ENCODE results near the gene UROS. TPM values are rescaled to one million over a fixed set of nuclear protein-coding genes. Genes with fewer than 3 reads are reported as not detected.

UROS gene
- total and polyA plus RNA-seq, 9 donors = 45.2 to 64.4 (median 55.1) TPM

DNA sequence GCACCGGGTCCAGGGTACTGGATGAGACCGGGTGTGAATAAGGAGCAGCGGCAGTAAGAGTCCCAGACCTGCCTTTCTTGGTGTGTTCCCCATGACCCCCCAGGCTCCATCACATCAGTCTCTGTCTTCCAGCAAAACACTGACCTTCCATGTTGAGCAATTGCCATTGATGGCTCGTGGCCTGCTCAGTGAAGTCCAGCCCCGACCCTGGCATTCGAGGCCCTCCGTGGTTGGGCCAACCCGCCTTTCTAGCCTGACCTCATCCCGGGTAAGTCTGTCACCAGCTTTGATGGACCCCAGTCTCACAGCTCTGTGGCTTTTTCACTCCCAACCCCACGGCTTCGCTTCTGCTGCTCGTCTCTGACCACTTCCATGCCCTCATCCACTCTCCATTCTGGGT lies 53.9 kb downstream of the UROS start:
- WGBS (ENCODE audit: insufficient coverage) = 88% methylated on average over 12 of the region's 12 CpGs
- Histone ChIP-seq H3K27me3 (ENCODE audit: control insufficient read depth, insufficient read depth, low read length) (no peaks in the 10 kb centered on the region), H3K9me3 (replicated peaks; ENCODE audit: control insufficient read depth, low read depth, low read length) (no peaks in the 10 kb centered on the region), H3K4me1 (ENCODE audit: control insufficient read depth, insufficient read depth, low read length) (peaks cover 19% of the 10 kb centered on the region), H3K36me3 (ENCODE audit: control insufficient read depth, insufficient read depth, low read length) (peaks cover 7% of the 10 kb centered on the region), H3K4me3 (ENCODE audit: low read length) (no peak overlapping the region), H3K27ac (ENCODE audit: low read length) (peak overlapping the region; percentile 89)
- no peak for DNase-seq

DNA sequence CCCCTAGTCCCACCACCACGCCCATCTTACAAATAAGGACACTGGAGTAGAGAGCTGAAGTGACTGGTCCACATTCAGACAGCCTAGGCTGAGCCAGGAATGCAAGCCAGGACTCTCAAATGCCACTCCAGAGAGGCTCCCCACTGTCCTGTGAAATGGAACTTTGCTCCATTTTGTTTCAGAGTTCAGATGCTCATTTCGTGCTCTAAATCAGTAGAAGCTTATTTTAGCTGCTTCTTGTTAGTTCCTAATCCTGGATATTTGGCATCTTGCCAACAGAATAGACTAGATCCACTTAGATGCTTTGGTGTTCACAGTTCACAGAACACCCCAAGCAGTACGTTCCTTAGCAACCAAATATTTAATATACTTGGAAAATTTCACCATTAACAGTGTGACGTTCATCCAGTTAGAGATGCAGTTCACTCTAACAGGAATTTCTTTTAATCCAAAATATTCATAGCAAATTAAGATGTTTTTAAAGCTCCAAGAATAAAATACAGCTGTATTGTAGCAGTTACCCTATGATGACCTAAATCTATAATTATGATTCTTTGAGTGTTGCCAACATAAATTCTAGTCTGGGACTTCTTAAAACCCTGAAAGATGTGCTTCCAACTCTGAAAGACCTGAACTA lies 54.7 kb downstream of the UROS start:
- WGBS (ENCODE audit: insufficient coverage) = 28% methylated on average over 2 of the region's 4 CpGs
- Histone ChIP-seq H3K4me1 (ENCODE audit: control insufficient read depth, insufficient read depth, low read length) (peaks cover 19% of the 10 kb centered on the region), H3K27me3 (ENCODE audit: control insufficient read depth, insufficient read depth, low read length) (no peaks in the 10 kb centered on the region), H3K36me3 (ENCODE audit: control insufficient read depth, insufficient read depth, low read length) (peaks cover 10% of the 10 kb centered on the region), H3K9me3 (replicated peaks; ENCODE audit: control insufficient read depth, low read depth, low read length) (no peaks in the 10 kb centered on the region), H3K27ac (ENCODE audit: low read length) (peak overlapping the region; percentile 89), H3K4me3 (ENCODE audit: low read length) (no peak overlapping the region)
- DNase-seq = peak; percentile 94

GRCh38 chr10:125766511-125766910 lies 56.5 kb downstream of the UROS start:
- no CpG with 5 or more reads among the region's 4 CpGs for WGBS (ENCODE audit: insufficient coverage)
- peaks cover 19% of the 10 kb centered on the region for H3K4me1 ChIP-seq (ENCODE audit: control insufficient read depth, insufficient read depth, low read length)
- H3K27me3 ChIP-seq (ENCODE audit: control insufficient read depth, insufficient read depth, low read length) = no peaks in the 10 kb centered on the region
- H3K27ac ChIP-seq (ENCODE audit: low read length) = no peak overlapping the region
- no peaks in the 10 kb centered on the region for H3K9me3 ChIP-seq (replicated peaks; ENCODE audit: control insufficient read depth, low read depth, low read length)
- H3K4me3 ChIP-seq (ENCODE audit: low read length) = no peak overlapping the region
- no peak for DNase-seq
- H3K36me3 ChIP-seq (ENCODE audit: control insufficient read depth, insufficient read depth, low read length) = peaks cover 23% of the 10 kb centered on the region

GRCh38 chr10:125765835-125766234 lies 57.2 kb downstream of the UROS start:
- H3K9me3 ChIP-seq (replicated peaks; ENCODE audit: control insufficient read depth, low read depth, low read length) = no peaks in the 10 kb centered on the region
- DNase-seq = no peak
- peaks cover 19% of the 10 kb centered on the region for H3K4me1 ChIP-seq (ENCODE audit: control insufficient read depth, insufficient read depth, low read length)
- H3K36me3 ChIP-seq (ENCODE audit: control insufficient read depth, insufficient read depth, low read length) = peaks cover 23% of the 10 kb centered on the region
- H3K27ac ChIP-seq (ENCODE audit: low read length) = no peak overlapping the region
- no peaks in the 10 kb centered on the region for H3K27me3 ChIP-seq (ENCODE audit: control insufficient read depth, insufficient read depth, low read length)
- 90% methylated on average over 1 of the region's 2 CpGs for WGBS (ENCODE audit: insufficient coverage)
- H3K4me3 ChIP-seq (ENCODE audit: low read length) = no peak overlapping the region

GRCh38 chr10:125762692-125763648 lies 60.1 kb downstream of the UROS start:
- WGBS (ENCODE audit: insufficient coverage) = 82% methylated on average over 15 of the region's 24 CpGs
- no peak overlapping the region for H3K27ac ChIP-seq (ENCODE audit: low read length)
- peaks cover 37% of the 10 kb centered on the region for H3K36me3 ChIP-seq (ENCODE audit: control insufficient read depth, insufficient read depth, low read length)
- H3K4me1 ChIP-seq (ENCODE audit: control insufficient read depth, insufficient read depth, low read length) = peaks cover 7% of the 10 kb centered on the region
- DNase-seq = no peak
- no peaks in the 10 kb centered on the region for H3K27me3 ChIP-seq (ENCODE audit: control insufficient read depth, insufficient read depth, low read length)
- no peak overlapping the region for H3K4me3 ChIP-seq (ENCODE audit: low read length)
- no peaks in the 10 kb centered on the region for H3K9me3 ChIP-seq (replicated peaks; ENCODE audit: control insufficient read depth, low read depth, low read length)

DNA sequence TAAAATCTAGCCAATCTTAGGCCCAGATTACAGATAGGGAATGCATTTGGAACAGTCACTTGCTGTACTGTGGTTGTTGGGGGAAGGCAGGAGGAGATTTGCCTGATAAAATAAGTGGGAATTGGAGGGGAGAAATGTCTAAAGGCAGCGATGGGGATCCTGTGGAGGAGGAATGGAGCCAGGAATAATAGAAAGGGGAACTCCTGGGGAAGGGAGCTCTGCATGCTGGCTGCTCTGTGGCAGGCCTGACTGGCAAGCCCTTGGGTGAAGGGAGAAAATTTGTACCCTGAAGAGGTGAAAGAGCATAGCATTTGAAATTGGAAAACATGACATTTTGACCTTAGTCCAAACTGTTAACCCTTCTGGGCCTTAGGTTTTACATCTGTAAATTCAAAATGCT lies 61.1 kb downstream of the UROS start:
- 25% methylated on average over 1 of the region's 1 CpG for WGBS (ENCODE audit: insufficient coverage)
- Histone ChIP-seq H3K9me3 (replicated peaks; ENCODE audit: control insufficient read depth, low read depth, low read length) (no peaks in the 10 kb centered on the region), H3K4me1 (ENCODE audit: control insufficient read depth, insufficient read depth, low read length) (no peaks in the 10 kb centered on the region), H3K4me3 (ENCODE audit: low read length) (no peak overlapping the region), H3K27me3 (ENCODE audit: control insufficient read depth, insufficient read depth, low read length) (no peaks in the 10 kb centered on the region), H3K27ac (ENCODE audit: low read length) (no peak overlapping the region), H3K36me3 (ENCODE audit: control insufficient read depth, insufficient read depth, low read length) (peaks cover 40% of the 10 kb centered on the region)
- DNase-seq = no peak

DNA sequence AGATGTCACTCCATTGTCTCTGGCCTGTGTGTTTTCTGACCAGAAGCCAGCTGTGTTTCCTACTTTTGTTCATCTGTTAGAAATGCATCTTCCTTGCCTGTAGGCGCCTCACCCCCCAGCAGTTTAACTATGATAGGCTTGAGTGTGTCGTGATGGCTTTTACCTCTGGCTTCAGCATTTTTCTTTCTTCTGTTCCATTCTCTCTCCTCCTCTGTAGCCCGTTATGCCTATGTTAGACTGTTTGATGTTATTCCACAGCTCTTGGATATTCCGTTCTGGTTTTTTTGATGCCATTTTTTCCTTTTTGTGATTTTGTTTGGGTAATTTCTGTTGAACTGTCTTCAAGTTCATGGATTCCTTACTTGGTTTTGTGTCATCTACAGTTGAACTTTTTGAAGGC lies 65.3 kb downstream of the UROS start:
- no peaks in the 10 kb centered on the region for H3K9me3 ChIP-seq (replicated peaks; ENCODE audit: control insufficient read depth, low read depth, low read length)
- WGBS (ENCODE audit: insufficient coverage) = no CpG with 5 or more reads among the region's 4 CpGs
- peaks cover 43% of the 10 kb centered on the region for H3K36me3 ChIP-seq (ENCODE audit: control insufficient read depth, insufficient read depth, low read length)
- H3K4me1 ChIP-seq (ENCODE audit: control insufficient read depth, insufficient read depth, low read length) = no peaks in the 10 kb centered on the region
- no peak for DNase-seq
- H3K27ac ChIP-seq (ENCODE audit: low read length) = no peak overlapping the region
- no peaks in the 10 kb centered on the region for H3K27me3 ChIP-seq (ENCODE audit: control insufficient read depth, insufficient read depth, low read length)
- no peak overlapping the region for H3K4me3 ChIP-seq (ENCODE audit: low read length)

DNA sequence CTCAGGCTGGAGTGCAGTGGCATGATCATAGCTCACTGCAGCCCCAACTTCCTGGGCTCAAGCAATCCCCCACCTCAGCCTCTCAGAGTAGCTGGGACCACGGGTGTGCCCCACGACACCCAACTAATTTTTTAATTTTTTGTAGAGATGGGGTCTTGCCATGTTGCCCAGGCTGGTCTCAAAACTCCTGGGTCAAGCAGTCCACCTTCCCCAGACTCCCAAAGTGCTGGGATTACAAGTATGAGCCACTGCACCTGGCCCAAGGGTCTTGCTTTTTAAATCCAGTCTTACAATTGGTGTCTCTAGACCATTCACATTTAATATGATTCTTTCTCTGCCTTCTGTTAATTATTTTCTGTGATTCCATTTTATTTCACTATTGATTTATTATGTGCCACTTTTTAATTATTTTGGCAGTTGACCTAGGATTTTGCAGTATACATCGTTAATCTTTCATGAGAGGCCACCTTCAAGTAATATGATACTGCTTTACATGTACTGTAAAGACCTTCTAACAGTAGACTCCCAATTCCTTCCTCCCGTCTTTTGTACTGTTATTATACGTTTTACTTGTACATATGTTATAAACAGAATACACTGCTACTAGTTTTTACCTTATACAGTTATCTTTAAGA lies 66.1 kb downstream of the UROS start:
- DNase-seq = no peak
- Histone ChIP-seq H3K9me3 (replicated peaks; ENCODE audit: control insufficient read depth, low read depth, low read length) (no peaks in the 10 kb centered on the region), H3K27ac (ENCODE audit: low read length) (no peak overlapping the region), H3K4me3 (ENCODE audit: low read length) (no peak overlapping the region), H3K36me3 (ENCODE audit: control insufficient read depth, insufficient read depth, low read length) (peaks cover 43% of the 10 kb centered on the region), H3K4me1 (ENCODE audit: control insufficient read depth, insufficient read depth, low read length) (no peaks in the 10 kb centered on the region), H3K27me3 (ENCODE audit: control insufficient read depth, insufficient read depth, low read length) (no peaks in the 10 kb centered on the region)
- WGBS (ENCODE audit: insufficient coverage) = no CpG with 5 or more reads among the region's 5 CpGs

- Histone ChIP-seq H3K27ac (ENCODE audit: low read length) (no peak overlapping the region), H3K4me1 (ENCODE audit: control insufficient read depth, insufficient read depth, low read length) (no peaks in the 10 kb centered on the region), H3K4me3 (ENCODE audit: low read length) (no peak overlapping the region), H3K9me3 (replicated peaks; ENCODE audit: control insufficient read depth, low read depth, low read length) (no peaks in the 10 kb centered on the region), H3K36me3 (ENCODE audit: control insufficient read depth, insufficient read depth, low read length) (peaks cover 47% of the 10 kb centered on the region), H3K27me3 (ENCODE audit: control insufficient read depth, insufficient read depth, low read length) (no peaks in the 10 kb centered on the region)
- 86% methylated on average over 2 of the region's 5 CpGs for WGBS (ENCODE audit: insufficient coverage)
- no peak for DNase-seq
Observed at GRCh38 chr10:125756196-125756595, 66.9 kb downstream of the UROS start.

- Histone ChIP-seq H3K4me3 (ENCODE audit: low read length) (no peak overlapping the region), H3K9me3 (replicated peaks; ENCODE audit: control insufficient read depth, low read depth, low read length) (no peaks in the 10 kb centered on the region), H3K27me3 (ENCODE audit: control insufficient read depth, insufficient read depth, low read length) (no peaks in the 10 kb centered on the region), H3K36me3 (ENCODE audit: control insufficient read depth, insufficient read depth, low read length) (peaks cover 68% of the 10 kb centered on the region), H3K4me1 (ENCODE audit: control insufficient read depth, insufficient read depth, low read length) (no peaks in the 10 kb centered on the region), H3K27ac (ENCODE audit: low read length) (no peak overlapping the region)
- WGBS (ENCODE audit: insufficient coverage) = no CpG with 5 or more reads among the region's 5 CpGs
- no peak for DNase-seq
Observed at GRCh38 chr10:125747417-125747816, 75.6 kb downstream of the UROS start.

All from muscle of leg (tissue), 11 donors.